Upper lobe of left lung (tissue), 4 donors: ENCODE results near the gene ERN2.

Experiments
- EP300 ChIP-seq, 4 donors: sonication (generic); formaldehyde crosslinking; IDR thresholded peaks; one replicate each; pipeline ENCODE4 v1.5.1; 2017; ENCODE audit warnings: antibody characterized with exemption in 4 of 4, control low read depth in 2 of 4
- POLR2A ChIP-seq, 4 donors: fragments of 450-650 bp; IDR thresholded peaks; one replicate each; pipeline ENCODE4 v1.5.1; 2016 to 2017; ENCODE audit warnings: antibody characterized with exemption in 4 of 4, mild to moderate bottlenecking in 2 of 4
- POLR2AphosphoS5 ChIP-seq, 2 donors: sonication (generic); formaldehyde crosslinking; IDR thresholded peaks; one replicate each; pipeline ENCODE4 v1.5.1; 2017; ENCODE audit warnings: antibody characterized with exemption in 2 of 2
- TF ChIP-seq, protein P1 (sequence below), 6 experiments: fragments of 450-650 bp in 4 of 6; fragments of 200-600 bp in 2 of 6; sonication (generic) in 2 of 6; IDR thresholded peaks; one replicate each; pipeline ENCODE4 v1.5.1; 2016 to 2019; ENCODE audit warnings: antibody characterized with exemption in 6 of 6

DNA sequence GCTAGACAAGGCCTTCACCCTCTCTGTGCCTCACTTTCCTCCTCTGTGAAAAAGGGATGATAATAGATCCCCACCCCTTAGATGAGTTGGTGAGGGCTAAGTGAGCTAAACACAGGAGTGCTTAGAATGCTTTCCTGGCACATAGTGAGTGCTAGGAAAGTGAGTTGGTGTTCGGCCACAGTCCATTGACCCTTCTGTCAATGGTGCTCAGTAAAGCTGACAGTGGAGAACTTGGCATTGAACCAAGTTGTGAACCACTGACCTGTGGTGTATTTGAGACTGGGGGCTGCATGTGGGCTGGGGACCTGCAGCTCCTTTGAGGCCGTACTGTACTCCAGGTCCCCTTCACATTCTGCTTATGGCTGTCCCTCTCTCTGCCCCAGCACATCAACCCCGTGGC is 29.5 kb downstream of the ERN2 start:
- TF ChIP-seq, protein P1, sequence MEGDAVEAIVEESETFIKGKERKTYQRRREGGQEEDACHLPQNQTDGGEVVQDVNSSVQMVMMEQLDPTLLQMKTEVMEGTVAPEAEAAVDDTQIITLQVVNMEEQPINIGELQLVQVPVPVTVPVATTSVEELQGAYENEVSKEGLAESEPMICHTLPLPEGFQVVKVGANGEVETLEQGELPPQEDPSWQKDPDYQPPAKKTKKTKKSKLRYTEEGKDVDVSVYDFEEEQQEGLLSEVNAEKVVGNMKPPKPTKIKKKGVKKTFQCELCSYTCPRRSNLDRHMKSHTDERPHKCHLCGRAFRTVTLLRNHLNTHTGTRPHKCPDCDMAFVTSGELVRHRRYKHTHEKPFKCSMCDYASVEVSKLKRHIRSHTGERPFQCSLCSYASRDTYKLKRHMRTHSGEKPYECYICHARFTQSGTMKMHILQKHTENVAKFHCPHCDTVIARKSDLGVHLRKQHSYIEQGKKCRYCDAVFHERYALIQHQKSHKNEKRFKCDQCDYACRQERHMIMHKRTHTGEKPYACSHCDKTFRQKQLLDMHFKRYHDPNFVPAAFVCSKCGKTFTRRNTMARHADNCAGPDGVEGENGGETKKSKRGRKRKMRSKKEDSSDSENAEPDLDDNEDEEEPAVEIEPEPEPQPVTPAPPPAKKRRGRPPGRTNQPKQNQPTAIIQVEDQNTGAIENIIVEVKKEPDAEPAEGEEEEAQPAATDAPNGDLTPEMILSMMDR (IDR thresholded peaks at IDR 0.05): no peak
- TF ChIP-seq POLR2AphosphoS5 (IDR thresholded peaks at IDR 0.05) (no peak), POLR2A (IDR thresholded peaks at IDR 0.05) (no peak), EP300 (IDR thresholded peaks at IDR 0.05) (no peak)
